Epidermal melanocyte (primary cell): ENCODE results near the gene FTL.
"Not testable (repeated sequence)": the region's sequence is repeated elsewhere in the genome, so short reads cannot be mapped to it uniquely, and the experiment has no call there.

Experiments used
- DNase-seq: peaks from one replicate; pipeline ENCODE4 v3.0.0; 2011; ENCODE audit warnings: low spot score; ENCODE audit not compliant: insufficient read length

Gene FTL

GRCh38 chr19:48965040-48965805 is at the start of gene FTL:
Gene FTL, plus strand, starts transcription at chr19:48965309. Its CDS starts 199 bp downstream, at chr19:48965508.
- peak; percentile 98 for DNase-seq

- no peak for DNase-seq
Measured at GRCh38 chr19:48915757-48916156, 49.4 kb upstream of the FTL start.

GRCh38 chr19:48918071-48918470 is 47.0 kb upstream of the FTL start:
- no peak for DNase-seq

GRCh38 chr19:48918801-48919247 is 46.3 kb upstream of the FTL start:
- no peak for DNase-seq

GRCh38 chr19:48919271-48919670 is 45.8 kb upstream of the FTL start:
- DNase-seq: not testable (repeated sequence)

- DNase-seq: no peak
Measured at GRCh38 chr19:48920949-48921348, 44.2 kb upstream of the FTL start.

GRCh38 chr19:48921721-48922500 is 43.2 kb upstream of the FTL start:
- no peak for DNase-seq

- no peak for DNase-seq
Measured at GRCh38 chr19:48922548-48923490, 42.3 kb upstream of the FTL start.

- DNase-seq: no peak
Measured at GRCh38 chr19:48925240-48925843, 39.8 kb upstream of the FTL start.

GRCh38 chr19:48925890-48926289 is 39.2 kb upstream of the FTL start:
- not testable (repeated sequence) for DNase-seq

- peak; percentile 87 for DNase-seq
Measured at GRCh38 chr19:48926909-48927308, 38.2 kb upstream of the FTL start.

- not testable (repeated sequence) for DNase-seq
Measured at GRCh38 chr19:48927692-48928091, 37.4 kb upstream of the FTL start.

GRCh38 chr19:48928164-48929025 is 36.7 kb upstream of the FTL start:
- no peak for DNase-seq

- no peak for DNase-seq
Measured at GRCh38 chr19:48933382-48933932, 31.7 kb upstream of the FTL start, which contains the start of gene DHDH. Gene DHDH, plus strand, starts transcription at chr19:48933699. Its CDS starts 23 bp downstream, at chr19:48933722.

- DNase-seq: no peak
Measured at GRCh38 chr19:48934837-48935236, 30.3 kb upstream of the FTL start.

GRCh38 chr19:48935864-48936263 is 29.2 kb upstream of the FTL start:
- no peak for DNase-seq

GRCh38 chr19:48938256-48938655 is 26.9 kb upstream of the FTL start:
- DNase-seq: no peak

- DNase-seq: no peak
Measured at GRCh38 chr19:48940902-48941301, 24.2 kb upstream of the FTL start.

GRCh38 chr19:48943081-48943480 is 22.0 kb upstream of the FTL start:
- DNase-seq: no peak

- no peak for DNase-seq
Measured at GRCh38 chr19:48945415-48945814, 19.7 kb upstream of the FTL start.
